ENCODE data around the gene KRTAP12-1. TPM values are rescaled to one million over a fixed set of nuclear protein-coding genes. Genes with fewer than 3 reads are reported as not detected.
"Not testable (repeated sequence)": the region's sequence is repeated elsewhere in the genome, so short reads cannot be mapped to it uniquely, and the experiment has no call there.

The KRTAP12-1 gene
- total RNA-seq, 1 donor from 2014 or later, result not detected

DNA sequence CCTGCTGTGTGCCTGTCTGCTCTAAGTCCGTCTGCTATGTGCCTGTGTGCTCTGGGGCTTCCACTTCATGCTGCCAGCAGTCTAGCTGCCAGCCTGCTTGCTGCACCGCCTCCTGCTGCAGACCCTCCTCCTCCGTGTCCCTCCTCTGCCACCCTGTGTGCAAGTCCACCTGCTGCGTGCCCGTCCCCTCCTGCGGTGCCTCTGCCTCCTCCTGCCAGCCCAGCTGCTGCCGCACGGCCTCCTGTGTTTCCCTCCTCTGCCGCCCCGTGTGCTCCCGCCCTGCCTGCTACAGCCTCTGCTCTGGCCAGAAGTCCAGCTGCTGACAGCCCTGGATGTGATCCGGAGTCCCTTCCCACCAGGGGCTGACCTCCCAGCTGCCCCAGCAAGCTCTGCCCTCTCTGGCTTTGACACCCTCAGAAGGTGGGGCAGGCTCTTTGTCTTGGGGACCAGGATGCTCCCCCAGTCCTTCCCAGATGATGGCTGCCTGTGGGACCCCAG is 44.1 kb downstream of the KRTAP12-1 start:
- H3K27ac Mint-ChIP-seq (ENCODE audit: unreplicated experiment), result peak overlapping the region; percentile 67
- DNase-seq; H3K27me3 Mint-ChIP-seq (ENCODE audit: unreplicated experiment); H3K4me1 Mint-ChIP-seq (ENCODE audit: low read depth, unreplicated experiment): not testable (repeated sequence)
- peaks cover 22% of the 10 kb centered on the region for H3K36me3 Mint-ChIP-seq (ENCODE audit: unreplicated experiment)
- H3K9me3 Mint-ChIP-seq (ENCODE audit: unreplicated experiment), result peaks cover 11% of the 10 kb centered on the region
- H3K4me3 Mint-ChIP-seq (ENCODE audit: unreplicated experiment), result peak overlapping the region; percentile 64

- peaks cover 22% of the 10 kb centered on the region for H3K36me3 Mint-ChIP-seq (ENCODE audit: unreplicated experiment)
- peak within 1 kb of the TSS; percentile 64 for H3K4me3 Mint-ChIP-seq (ENCODE audit: unreplicated experiment)
- H3K27ac Mint-ChIP-seq (ENCODE audit: unreplicated experiment), result peak within 1 kb of the TSS; percentile 67
- DNase-seq, result peak; percentile 38
- peaks cover 11% of the 10 kb centered on the region for H3K9me3 Mint-ChIP-seq (ENCODE audit: unreplicated experiment)
- peaks cover 3% of the 10 kb centered on the region for H3K4me1 Mint-ChIP-seq (ENCODE audit: low read depth, unreplicated experiment)
- no peak for TF ChIP-seq CTCF (IDR thresholded peaks at IDR 0.05; ENCODE audit: partially characterized antibody, unreplicated experiment)
- H3K27me3 Mint-ChIP-seq (ENCODE audit: unreplicated experiment), result no peaks in the 10 kb centered on the region
Measured at GRCh38 chr21:44637018-44637850, 44.7 kb downstream of the KRTAP12-1 start, which contains the start of gene KRTAP10-10. TSS of gene KRTAP10-10 (plus strand) at chr21:44637356. CDS start at chr21:44637418, 62 bp downstream.

GRCh38 chr21:44636209-44637017 is 45.5 kb downstream of the KRTAP12-1 start:
- no peak overlapping the region for H3K27ac Mint-ChIP-seq (ENCODE audit: unreplicated experiment)
- H3K9me3 Mint-ChIP-seq (ENCODE audit: unreplicated experiment), result peaks cover 13% of the 10 kb centered on the region
- peaks cover 3% of the 10 kb centered on the region for H3K4me1 Mint-ChIP-seq (ENCODE audit: low read depth, unreplicated experiment)
- TF ChIP-seq CTCF (IDR thresholded peaks at IDR 0.05; ENCODE audit: partially characterized antibody, unreplicated experiment), result no peak
- DNase-seq, result no peak
- no peak overlapping the region for H3K4me3 Mint-ChIP-seq (ENCODE audit: unreplicated experiment)
- H3K36me3 Mint-ChIP-seq (ENCODE audit: unreplicated experiment), result peaks cover 30% of the 10 kb centered on the region
- no peaks in the 10 kb centered on the region for H3K27me3 Mint-ChIP-seq (ENCODE audit: unreplicated experiment)

GRCh38 chr21:44632067-44632466 is 49.9 kb downstream of the KRTAP12-1 start:
- no peak overlapping the region for H3K27ac Mint-ChIP-seq (ENCODE audit: unreplicated experiment)
- H3K36me3 Mint-ChIP-seq (ENCODE audit: unreplicated experiment), result peaks cover 35% of the 10 kb centered on the region
- no peak overlapping the region for H3K4me3 Mint-ChIP-seq (ENCODE audit: unreplicated experiment)
- no peak for TF ChIP-seq CTCF (IDR thresholded peaks at IDR 0.05; ENCODE audit: partially characterized antibody, unreplicated experiment)
- H3K4me1 Mint-ChIP-seq (ENCODE audit: low read depth, unreplicated experiment), result peaks cover 2% of the 10 kb centered on the region
- peaks cover 15% of the 10 kb centered on the region for H3K9me3 Mint-ChIP-seq (ENCODE audit: unreplicated experiment)
- DNase-seq, result no peak
- peaks cover 3% of the 10 kb centered on the region for H3K27me3 Mint-ChIP-seq (ENCODE audit: unreplicated experiment)

Other genes with a start within 250 kb of the KRTAP12-1 start
- gene LRRC3, start 226.7 kb downstream of the KRTAP12-1 start, total RNA-seq (ENCODE audit: unreplicated experiment), result 5.8 TPM
- not detected for gene KRTAP10-1, start 142.0 kb downstream of the KRTAP12-1 start, total RNA-seq (ENCODE audit: unreplicated experiment)
- not detected for gene KRTAP10-2, start 130.7 kb downstream of the KRTAP12-1 start, total RNA-seq (ENCODE audit: unreplicated experiment)
- not detected for gene KRTAP10-3, start 123.4 kb downstream of the KRTAP12-1 start, total RNA-seq (ENCODE audit: unreplicated experiment)
- gene KRTAP10-4, start 108.4 kb downstream of the KRTAP12-1 start, total RNA-seq (ENCODE audit: unreplicated experiment), result not detected
- gene KRTAP10-5, start 101.6 kb downstream of the KRTAP12-1 start, total RNA-seq (ENCODE audit: unreplicated experiment), result not detected
- not detected for gene KRTAP10-6, start 89.7 kb downstream of the KRTAP12-1 start, total RNA-seq (ENCODE audit: unreplicated experiment)
- not detected for gene KRTAP10-7, start 81.6 kb downstream of the KRTAP12-1 start, total RNA-seq (ENCODE audit: unreplicated experiment)
- not detected for gene KRTAP10-8, start 70.1 kb downstream of the KRTAP12-1 start, total RNA-seq (ENCODE audit: unreplicated experiment)
- gene KRTAP10-9, start 55.1 kb downstream of the KRTAP12-1 start, total RNA-seq (ENCODE audit: unreplicated experiment), result not detected
- gene KRTAP10-10, start 44.8 kb downstream of the KRTAP12-1 start, total RNA-seq (ENCODE audit: unreplicated experiment), result not detected
- gene KRTAP10-11, start 35.7 kb downstream of the KRTAP12-1 start, total RNA-seq (ENCODE audit: unreplicated experiment), result not detected
- not detected for gene KRTAP12-4, start 27.5 kb downstream of the KRTAP12-1 start, total RNA-seq (ENCODE audit: unreplicated experiment)
- not detected for gene KRTAP12-3, start 24.2 kb downstream of the KRTAP12-1 start, total RNA-seq (ENCODE audit: unreplicated experiment)
- gene KRTAP12-2, start 15.2 kb downstream of the KRTAP12-1 start, total RNA-seq (ENCODE audit: unreplicated experiment), result not detected
- not detected for gene KRTAP10-12, start 15.0 kb upstream of the KRTAP12-1 start, total RNA-seq (ENCODE audit: unreplicated experiment)
- not detected for gene TSPEAR, start 29.4 kb upstream of the KRTAP12-1 start, total RNA-seq (ENCODE audit: unreplicated experiment)
- gene UBE2G2, start 119.7 kb upstream of the KRTAP12-1 start, total RNA-seq (ENCODE audit: unreplicated experiment), result 77.7 TPM
- 63.5 TPM for gene SUMO3, start 135.9 kb upstream of the KRTAP12-1 start, total RNA-seq (ENCODE audit: unreplicated experiment)
- 249 TPM for gene PTTG1IP, start 191.5 kb upstream of the KRTAP12-1 start, total RNA-seq (ENCODE audit: unreplicated experiment)
- gene ITGB2, start 238.7 kb upstream of the KRTAP12-1 start, total RNA-seq (ENCODE audit: unreplicated experiment), result 0.91 TPM